ENCODE results near the gene SPR. TPM values are rescaled to one million over a fixed set of nuclear protein-coding genes. Genes with fewer than 3 reads are reported as not detected.

Gene SPR
- total and polyA plus RNA-seq, 4 experiments from 2014 or later, result 0.58 TPM; not detected in 3

- H3K9me3 ChIP-seq (ENCODE audit: control insufficient read depth in 1 of 2, low read length in 2 of 2), result no peaks in the 10 kb centered on the region
- Mint-ChIP-seq H3K9me3 (peaks cover 0 to 2% (median 0%) of the 10 kb centered on the region in 8 donors), H3K27ac (no peak overlapping the region), H3K27me3 (peaks cover 1 to 15% of the 10 kb centered on the region in 2 donors), H3K36me3 (no peaks in the 10 kb centered on the region), H3K4me1 (no peaks in the 10 kb centered on the region), H3K4me3 (no peak overlapping the region)
- CTCF ChIA-PET (ENCODE audit: partially characterized antibody), result no interaction called here
- H3K27ac ChIP-seq (ENCODE audit: low read depth, low read length), result no peak overlapping the region
- peaks cover 4% of the 10 kb centered on the region for H3K27me3 ChIP-seq (ENCODE audit: insufficient read depth, low read length)
- H3K36me3 ChIP-seq (ENCODE audit: insufficient read depth, low read length), result no peaks in the 10 kb centered on the region
- intact Hi-C loops (cut with micrococcal nuclease), result no loop called here
- no peak overlapping the region for H3K4me3 ChIP-seq (ENCODE audit: low read length in 2 of 2)
- POLR2A ChIA-PET (ENCODE audit: partially characterized antibody), result no interaction called here
- H3K4me1 ChIP-seq (ENCODE audit: insufficient read depth, low read length), result no peaks in the 10 kb centered on the region
- DNase-seq, result no peak
Measured at GRCh38 chr2:72932805-72933204, 45.6 kb downstream of the SPR start.

DNA sequence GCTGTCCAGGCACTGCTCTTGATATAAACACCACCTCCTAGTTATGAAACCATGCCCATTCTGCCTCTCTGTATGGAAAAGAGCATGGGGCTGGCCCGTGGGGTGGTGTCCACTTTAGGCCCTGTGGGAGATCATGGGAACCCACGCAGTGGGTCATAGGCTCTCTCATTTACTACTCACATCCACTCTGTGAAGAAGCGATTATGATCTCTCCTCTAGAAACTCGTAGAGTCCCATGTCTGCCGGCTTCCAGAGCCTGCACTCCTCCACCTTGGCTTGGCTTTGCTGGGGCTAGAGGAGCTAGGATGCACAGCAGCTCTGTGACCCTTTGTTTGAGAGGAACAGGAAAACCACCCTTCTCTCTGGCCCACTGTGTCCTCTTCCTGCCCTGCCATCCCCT is 46.0 kb downstream of the SPR start:
- peaks cover 4% of the 10 kb centered on the region for H3K27me3 ChIP-seq (ENCODE audit: insufficient read depth, low read length)
- intact Hi-C loops (cut with micrococcal nuclease), result no loop called here
- CTCF ChIA-PET (ENCODE audit: partially characterized antibody), result no interaction called here

DNA sequence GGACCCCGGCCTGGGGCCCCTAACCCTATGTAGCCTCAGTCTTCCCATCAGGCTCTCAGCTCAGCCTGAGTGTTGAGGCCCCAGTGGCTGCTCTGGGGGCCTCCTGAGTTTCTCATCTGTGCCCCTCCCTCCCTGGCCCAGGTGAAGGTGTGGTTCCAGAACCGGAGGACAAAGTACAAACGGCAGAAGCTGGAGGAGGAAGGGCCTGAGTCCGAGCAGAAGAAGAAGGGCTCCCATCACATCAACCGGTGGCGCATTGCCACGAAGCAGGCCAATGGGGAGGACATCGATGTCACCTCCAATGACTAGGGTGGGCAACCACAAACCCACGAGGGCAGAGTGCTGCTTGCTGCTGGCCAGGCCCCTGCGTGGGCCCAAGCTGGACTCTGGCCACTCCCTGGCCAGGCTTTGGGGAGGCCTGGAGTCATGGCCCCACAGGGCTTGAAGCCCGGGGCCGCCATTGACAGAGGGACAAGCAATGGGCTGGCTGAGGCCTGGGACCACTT is 46.5 kb downstream of the SPR start:
- Mint-ChIP-seq H3K4me1 (no peaks in the 10 kb centered on the region), H3K9me3 (peaks cover 0 to 2% (median 0%) of the 10 kb centered on the region in 8 donors), H3K27me3 (peaks cover 1 to 15% of the 10 kb centered on the region in 2 donors), H3K27ac (no peak overlapping the region), H3K4me3 (no peak overlapping the region), H3K36me3 (no peaks in the 10 kb centered on the region)
- no peak overlapping the region for H3K27ac ChIP-seq (ENCODE audit: low read depth, low read length)
- no peaks in the 10 kb centered on the region for H3K36me3 ChIP-seq (ENCODE audit: insufficient read depth, low read length)
- H3K4me1 ChIP-seq (ENCODE audit: insufficient read depth, low read length), result no peaks in the 10 kb centered on the region
- ChIA-PET POLR2A (ENCODE audit: partially characterized antibody) (no interaction called here), CTCF (ENCODE audit: partially characterized antibody) (no interaction called here)
- intact Hi-C loops (cut with micrococcal nuclease), result no loop called here
- H3K27me3 ChIP-seq (ENCODE audit: insufficient read depth, low read length), result peaks cover 4% of the 10 kb centered on the region
- H3K9me3 ChIP-seq (ENCODE audit: control insufficient read depth in 1 of 2, low read length in 2 of 2), result no peaks in the 10 kb centered on the region
- no peak overlapping the region for H3K4me3 ChIP-seq (ENCODE audit: low read length in 2 of 2)
- no peak for DNase-seq

More for the DNA sequence above, 46.0 kb downstream of the SPR start:
- Histone ChIP-seq H3K4me3 (ENCODE audit: low read length in 2 of 2) (no peak overlapping the region), H3K9me3 (ENCODE audit: control insufficient read depth in 1 of 2, low read length in 2 of 2) (no peaks in the 10 kb centered on the region), H3K27ac (ENCODE audit: low read depth, low read length) (no peak overlapping the region), H3K36me3 (ENCODE audit: insufficient read depth, low read length) (no peaks in the 10 kb centered on the region), H3K4me1 (ENCODE audit: insufficient read depth, low read length) (no peaks in the 10 kb centered on the region)
- Mint-ChIP-seq H3K4me1 (no peaks in the 10 kb centered on the region), H3K36me3 (no peaks in the 10 kb centered on the region), H3K27me3 (peaks cover 1 to 15% of the 10 kb centered on the region in 2 donors), H3K27ac (no peak overlapping the region), H3K4me3 (no peak overlapping the region), H3K9me3 (peaks cover 0 to 2% (median 0%) of the 10 kb centered on the region in 8 donors)
- POLR2A ChIA-PET (ENCODE audit: partially characterized antibody), result no interaction called here
- DNase-seq, result no peak

GRCh38 chr2:72934683-72935610 is 47.7 kb downstream of the SPR start:
- H3K27ac ChIP-seq (ENCODE audit: low read depth, low read length), result no peak overlapping the region
- ChIA-PET POLR2A (ENCODE audit: partially characterized antibody) (no interaction called here), CTCF (ENCODE audit: partially characterized antibody) (no interaction called here)
- no peaks in the 10 kb centered on the region for H3K36me3 ChIP-seq (ENCODE audit: insufficient read depth, low read length)
- H3K27me3 ChIP-seq (ENCODE audit: insufficient read depth, low read length), result no peaks in the 10 kb centered on the region
- no peak for DNase-seq
- Mint-ChIP-seq H3K36me3 (no peaks in the 10 kb centered on the region), H3K4me1 (no peaks in the 10 kb centered on the region), H3K27ac (no peak overlapping the region), H3K9me3 (peaks cover 0 to 2% (median 0%) of the 10 kb centered on the region in 8 donors), H3K27me3 (peaks cover 1 to 15% of the 10 kb centered on the region in 2 donors), H3K4me3 (no peak overlapping the region)
- intact Hi-C loops (cut with micrococcal nuclease), result no loop called here
- no peak overlapping the region for H3K4me3 ChIP-seq (ENCODE audit: low read length in 2 of 2)
- H3K9me3 ChIP-seq (ENCODE audit: control insufficient read depth in 1 of 2, low read length in 2 of 2), result no peaks in the 10 kb centered on the region
- no peaks in the 10 kb centered on the region for H3K4me1 ChIP-seq (ENCODE audit: insufficient read depth, low read length)

DNA sequence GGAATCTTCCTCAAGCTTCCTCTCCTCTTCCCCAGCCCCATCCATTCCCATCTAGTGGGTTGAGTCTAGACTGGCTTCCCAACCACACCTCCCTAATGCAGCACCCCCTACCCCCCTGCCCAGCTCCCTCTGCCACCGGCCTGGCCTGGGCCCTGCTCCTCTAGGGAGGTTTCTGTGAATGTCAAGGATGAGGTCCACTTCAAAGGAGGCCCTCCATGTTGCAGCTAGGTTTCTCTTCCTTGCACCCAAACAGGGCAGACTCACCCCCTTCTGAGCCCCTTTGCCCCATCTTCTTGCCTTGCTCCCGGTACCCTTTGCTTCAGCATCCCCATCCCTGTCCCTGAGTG is 48.4 kb downstream of the SPR start:
- no peaks in the 10 kb centered on the region for H3K9me3 ChIP-seq (ENCODE audit: control insufficient read depth in 1 of 2, low read length in 2 of 2)
- no peaks in the 10 kb centered on the region for H3K27me3 ChIP-seq (ENCODE audit: insufficient read depth, low read length)
- no peak overlapping the region for H3K27ac Mint-ChIP-seq
- peaks cover 0 to 2% (median 0%) of the 10 kb centered on the region in 8 donors for H3K9me3 Mint-ChIP-seq
- no peaks in the 10 kb centered on the region for H3K36me3 ChIP-seq (ENCODE audit: insufficient read depth, low read length)
- H3K27ac ChIP-seq (ENCODE audit: low read depth, low read length), result no peak overlapping the region
- H3K4me1 ChIP-seq (ENCODE audit: insufficient read depth, low read length), result no peaks in the 10 kb centered on the region
- H3K36me3 Mint-ChIP-seq, result no peaks in the 10 kb centered on the region
- POLR2A ChIA-PET (ENCODE audit: partially characterized antibody), result no interaction called here
- intact Hi-C loops (cut with micrococcal nuclease), result no loop called here
- DNase-seq, result no peak
- H3K4me1 Mint-ChIP-seq, result no peaks in the 10 kb centered on the region
- peaks cover 1 to 15% of the 10 kb centered on the region in 2 donors for H3K27me3 Mint-ChIP-seq
- no peak overlapping the region for H3K4me3 ChIP-seq (ENCODE audit: low read length in 2 of 2)
- H3K4me3 Mint-ChIP-seq, result no peak overlapping the region
- CTCF ChIA-PET (ENCODE audit: partially characterized antibody), result interaction anchor here (0.7 kb wide), 1 partner anchor 61 kb away, joined by 3 read pairs; no protein-coding TSS in a partner anchor

GRCh38 chr2:72936660-72937355 is 49.6 kb downstream of the SPR start:
- Histone ChIP-seq H3K27ac (ENCODE audit: low read depth, low read length) (no peak overlapping the region), H3K4me1 (ENCODE audit: insufficient read depth, low read length) (no peaks in the 10 kb centered on the region), H3K27me3 (ENCODE audit: insufficient read depth, low read length) (no peaks in the 10 kb centered on the region), H3K36me3 (ENCODE audit: insufficient read depth, low read length) (no peaks in the 10 kb centered on the region), H3K9me3 (ENCODE audit: control insufficient read depth in 1 of 2, low read length in 2 of 2) (no peaks in the 10 kb centered on the region), H3K4me3 (ENCODE audit: low read length in 2 of 2) (no peak overlapping the region)
- CTCF ChIA-PET (ENCODE audit: partially characterized antibody), result no interaction called here
- no peaks in the 10 kb centered on the region for H3K36me3 Mint-ChIP-seq
- H3K4me1 Mint-ChIP-seq, result no peaks in the 10 kb centered on the region
- peaks cover 0 to 2% (median 0%) of the 10 kb centered on the region in 8 donors for H3K9me3 Mint-ChIP-seq
- intact Hi-C loops (cut with micrococcal nuclease), result no loop called here
- H3K27ac Mint-ChIP-seq, result no peak overlapping the region
- H3K4me3 Mint-ChIP-seq, result no peak overlapping the region
- peaks cover 1 to 12% of the 10 kb centered on the region in 2 donors for H3K27me3 Mint-ChIP-seq
- DNase-seq, result no peak
- POLR2A ChIA-PET (ENCODE audit: partially characterized antibody), result no interaction called here

GRCh38 chr2:72937356-72937669 is 50.1 kb downstream of the SPR start:
- Histone ChIP-seq H3K4me3 (ENCODE audit: low read length in 2 of 2) (no peak overlapping the region), H3K27ac (ENCODE audit: low read depth, low read length) (no peak overlapping the region), H3K27me3 (ENCODE audit: insufficient read depth, low read length) (no peaks in the 10 kb centered on the region), H3K36me3 (ENCODE audit: insufficient read depth, low read length) (no peaks in the 10 kb centered on the region), H3K4me1 (ENCODE audit: insufficient read depth, low read length) (no peaks in the 10 kb centered on the region), H3K9me3 (ENCODE audit: control insufficient read depth in 1 of 2, low read length in 2 of 2) (no peaks in the 10 kb centered on the region)
- peaks cover 1 to 12% of the 10 kb centered on the region in 2 donors for H3K27me3 Mint-ChIP-seq
- no peak overlapping the region for H3K4me3 Mint-ChIP-seq
- peaks cover 0 to 2% (median 0%) of the 10 kb centered on the region in 8 donors for H3K9me3 Mint-ChIP-seq
- intact Hi-C loops (cut with micrococcal nuclease), result no loop called here
- no peak for DNase-seq
- ChIA-PET POLR2A (ENCODE audit: partially characterized antibody) (no interaction called here), CTCF (ENCODE audit: partially characterized antibody) (no interaction called here)
- H3K27ac Mint-ChIP-seq, result no peak overlapping the region
- no peaks in the 10 kb centered on the region for H3K4me1 Mint-ChIP-seq
- H3K36me3 Mint-ChIP-seq, result no peaks in the 10 kb centered on the region

Data from CD4-positive, alpha-beta memory T cell (primary cell).